H1 (cell line): ENCODE data around the gene PBX2.

Experiments used
- EZH2 ChIP-seq: fragments of 200-600 bp; sonication (generic); IDR thresholded peaks from 2 replicates; pipeline ENCODE4 v1.7.1; 2012; ENCODE audit warnings: low read depth, mild to moderate bottlenecking, moderate library complexity, low read length, inconsistent platforms; ENCODE audit not compliant: severe bottlenecking
- MAFK ChIP-seq: IDR thresholded peaks from 2 replicates; pipeline ENCODE4 v1.6.1; 2012; ENCODE audit warnings: low read depth, mild to moderate bottlenecking, improper control_type of control experiment, low read length
- POLR2AphosphoS5 ChIP-seq: IDR thresholded peaks from 2 replicates; pipeline ENCODE4 v1.6.1; 2011; ENCODE audit warnings: low read depth, low read length
- SUZ12 ChIP-seq: fragments of 200-600 bp; sonication (generic); IDR thresholded peaks from 2 replicates; pipeline ENCODE4 v1.6.1; 2012; ENCODE audit warnings: mild to moderate bottlenecking, inconsistent platforms, low read length, moderate library complexity, mixed read lengths
- TF ChIP-seq, protein P1 (sequence below), 3 experiments: IDR thresholded peaks; 1 replicate in 2 of 3; 2 replicates in 1 of 3; pipeline versions ENCODE4 v1.5.1 to v1.6.1; 2011; ENCODE audit warnings: low read length in 3 of 3, mild to moderate bottlenecking in 3 of 3, inconsistent platforms in 2 of 3, low read depth in 1 of 3, moderate library complexity in 1 of 3; ENCODE audit not compliant: insufficient read depth in 1 of 3; ENCODE audit errors: control extremely low read depth in 1 of 3

DNA sequence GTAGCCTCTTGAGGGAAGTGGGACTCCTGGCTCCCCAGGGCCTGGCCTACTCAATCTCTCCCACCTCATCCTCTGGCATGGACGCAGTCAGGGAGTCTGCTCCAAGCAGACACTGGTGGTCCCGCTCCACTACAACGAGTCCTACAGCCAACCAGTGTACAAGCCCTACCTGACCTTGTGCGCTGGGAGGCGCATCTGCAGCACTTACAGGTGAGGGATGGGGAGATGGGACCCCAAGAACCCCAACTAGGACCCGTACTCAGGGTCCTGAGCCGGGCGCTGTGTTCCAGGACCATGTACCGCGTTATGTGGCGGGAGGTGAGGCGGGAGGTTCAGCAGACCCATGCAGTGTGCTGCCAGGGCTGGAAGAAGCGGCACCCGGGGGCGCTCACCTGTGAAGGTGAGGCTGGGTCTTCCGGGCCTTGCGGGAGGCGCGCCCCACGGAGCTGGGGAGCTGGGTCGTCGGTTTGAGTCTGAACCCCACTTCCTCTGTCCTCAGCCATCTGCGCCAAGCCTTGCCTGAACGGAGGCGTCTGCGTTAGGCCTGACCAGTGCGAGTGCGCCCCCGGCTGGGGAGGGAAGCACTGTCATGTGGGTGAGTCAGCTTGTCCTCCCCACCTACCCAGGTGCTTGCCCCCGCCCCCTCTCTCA is 23.5 kb downstream of the PBX2 start:
- TF ChIP-seq, protein P1, sequence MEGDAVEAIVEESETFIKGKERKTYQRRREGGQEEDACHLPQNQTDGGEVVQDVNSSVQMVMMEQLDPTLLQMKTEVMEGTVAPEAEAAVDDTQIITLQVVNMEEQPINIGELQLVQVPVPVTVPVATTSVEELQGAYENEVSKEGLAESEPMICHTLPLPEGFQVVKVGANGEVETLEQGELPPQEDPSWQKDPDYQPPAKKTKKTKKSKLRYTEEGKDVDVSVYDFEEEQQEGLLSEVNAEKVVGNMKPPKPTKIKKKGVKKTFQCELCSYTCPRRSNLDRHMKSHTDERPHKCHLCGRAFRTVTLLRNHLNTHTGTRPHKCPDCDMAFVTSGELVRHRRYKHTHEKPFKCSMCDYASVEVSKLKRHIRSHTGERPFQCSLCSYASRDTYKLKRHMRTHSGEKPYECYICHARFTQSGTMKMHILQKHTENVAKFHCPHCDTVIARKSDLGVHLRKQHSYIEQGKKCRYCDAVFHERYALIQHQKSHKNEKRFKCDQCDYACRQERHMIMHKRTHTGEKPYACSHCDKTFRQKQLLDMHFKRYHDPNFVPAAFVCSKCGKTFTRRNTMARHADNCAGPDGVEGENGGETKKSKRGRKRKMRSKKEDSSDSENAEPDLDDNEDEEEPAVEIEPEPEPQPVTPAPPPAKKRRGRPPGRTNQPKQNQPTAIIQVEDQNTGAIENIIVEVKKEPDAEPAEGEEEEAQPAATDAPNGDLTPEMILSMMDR (IDR thresholded peaks at IDR 0.05; ENCODE audit: control extremely low read depth in 1 of 3, insufficient read depth in 1 of 3, low read depth in 1 of 3, low read length in 3 of 3), result peak in 2 of 3 experiments; percentile 67 to 71; a peak in 3 of 4 replicates
- TF ChIP-seq EZH2 (no peak), SUZ12 (no peak), MAFK (peak; percentile 34; the same call in 1 of the 2 replicates), POLR2AphosphoS5 (peak; percentile 42; the same call in 1 of the 2 replicates)
